ENCODE measurements around the gene JPH2.

DNA sequence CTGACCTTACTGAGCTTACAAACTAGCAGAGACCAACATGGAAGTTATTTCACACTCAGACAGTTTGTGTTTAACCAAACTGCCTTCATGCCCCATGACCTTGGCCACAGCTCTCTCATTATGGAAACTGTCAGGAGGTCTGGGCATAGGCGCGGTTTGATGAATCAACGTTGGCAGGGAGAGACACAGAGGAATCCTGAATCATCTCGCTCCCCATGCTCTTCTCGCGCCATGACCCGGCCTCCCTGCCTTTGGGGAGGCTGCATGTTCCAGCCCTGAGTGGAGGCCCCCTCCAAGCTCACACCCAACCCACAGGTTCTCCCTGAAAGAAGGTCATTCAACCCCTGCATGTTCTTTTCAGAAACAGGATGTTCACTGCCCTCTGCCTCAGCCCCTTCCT is 44.2 kb upstream of the JPH2 start:
- TF ChIP-seq, protein P1, sequence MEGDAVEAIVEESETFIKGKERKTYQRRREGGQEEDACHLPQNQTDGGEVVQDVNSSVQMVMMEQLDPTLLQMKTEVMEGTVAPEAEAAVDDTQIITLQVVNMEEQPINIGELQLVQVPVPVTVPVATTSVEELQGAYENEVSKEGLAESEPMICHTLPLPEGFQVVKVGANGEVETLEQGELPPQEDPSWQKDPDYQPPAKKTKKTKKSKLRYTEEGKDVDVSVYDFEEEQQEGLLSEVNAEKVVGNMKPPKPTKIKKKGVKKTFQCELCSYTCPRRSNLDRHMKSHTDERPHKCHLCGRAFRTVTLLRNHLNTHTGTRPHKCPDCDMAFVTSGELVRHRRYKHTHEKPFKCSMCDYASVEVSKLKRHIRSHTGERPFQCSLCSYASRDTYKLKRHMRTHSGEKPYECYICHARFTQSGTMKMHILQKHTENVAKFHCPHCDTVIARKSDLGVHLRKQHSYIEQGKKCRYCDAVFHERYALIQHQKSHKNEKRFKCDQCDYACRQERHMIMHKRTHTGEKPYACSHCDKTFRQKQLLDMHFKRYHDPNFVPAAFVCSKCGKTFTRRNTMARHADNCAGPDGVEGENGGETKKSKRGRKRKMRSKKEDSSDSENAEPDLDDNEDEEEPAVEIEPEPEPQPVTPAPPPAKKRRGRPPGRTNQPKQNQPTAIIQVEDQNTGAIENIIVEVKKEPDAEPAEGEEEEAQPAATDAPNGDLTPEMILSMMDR (IDR thresholded peaks at IDR 0.05; ENCODE audit: low read depth, low read length) = no peak
- TF ChIP-seq EZH2phosphoT487 (IDR thresholded peaks at IDR 0.05; ENCODE audit: low read depth) = no peak

Data from OCI-LY3 (cell line).